NCI-H2029 treated with DMSO at 0.1 percent for 48 hours (cell line): ENCODE data around the gene PRM2.

Source experiments
- DNase-seq: peaks from one replicate; lab custom pipeline; 2025; lab: John Stamatoyannopoulos, UW

The PRM2 gene

GRCh38 chr16:11225677-11226549 is 50.4 kb downstream of the PRM2 start:
- DNase-seq, result no peak
